ENCODE measurements around the gene HINT3.

DNA sequence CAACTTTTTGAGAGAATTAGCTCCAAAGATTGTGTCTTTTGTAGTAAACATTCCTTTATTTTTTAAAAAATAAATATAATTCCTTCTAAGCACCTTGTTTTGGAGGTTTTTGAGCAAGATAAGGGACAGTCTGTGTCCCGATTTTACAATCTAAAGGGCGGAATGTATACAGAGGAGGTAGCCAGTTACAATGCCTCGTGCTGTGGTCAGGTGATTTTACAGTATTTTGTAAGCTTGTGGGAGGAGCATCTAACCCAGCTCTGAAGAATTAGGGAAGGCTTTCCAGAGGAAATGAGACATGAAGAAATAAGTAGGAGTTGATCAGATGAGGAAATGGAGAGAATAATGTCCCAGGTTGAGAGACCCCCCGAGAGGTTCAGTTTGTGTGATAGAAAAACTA lies 1.3 kb downstream of the HINT3 start:
- no peak for TF ChIP-seq JUND (IDR thresholded peaks at IDR 0.05)
- TF ChIP-seq YY1 (IDR thresholded peaks at IDR 0.05), result no peak
- TF ChIP-seq, protein P1, sequence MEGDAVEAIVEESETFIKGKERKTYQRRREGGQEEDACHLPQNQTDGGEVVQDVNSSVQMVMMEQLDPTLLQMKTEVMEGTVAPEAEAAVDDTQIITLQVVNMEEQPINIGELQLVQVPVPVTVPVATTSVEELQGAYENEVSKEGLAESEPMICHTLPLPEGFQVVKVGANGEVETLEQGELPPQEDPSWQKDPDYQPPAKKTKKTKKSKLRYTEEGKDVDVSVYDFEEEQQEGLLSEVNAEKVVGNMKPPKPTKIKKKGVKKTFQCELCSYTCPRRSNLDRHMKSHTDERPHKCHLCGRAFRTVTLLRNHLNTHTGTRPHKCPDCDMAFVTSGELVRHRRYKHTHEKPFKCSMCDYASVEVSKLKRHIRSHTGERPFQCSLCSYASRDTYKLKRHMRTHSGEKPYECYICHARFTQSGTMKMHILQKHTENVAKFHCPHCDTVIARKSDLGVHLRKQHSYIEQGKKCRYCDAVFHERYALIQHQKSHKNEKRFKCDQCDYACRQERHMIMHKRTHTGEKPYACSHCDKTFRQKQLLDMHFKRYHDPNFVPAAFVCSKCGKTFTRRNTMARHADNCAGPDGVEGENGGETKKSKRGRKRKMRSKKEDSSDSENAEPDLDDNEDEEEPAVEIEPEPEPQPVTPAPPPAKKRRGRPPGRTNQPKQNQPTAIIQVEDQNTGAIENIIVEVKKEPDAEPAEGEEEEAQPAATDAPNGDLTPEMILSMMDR (IDR thresholded peaks at IDR 0.05; ENCODE audit: low read depth, low read length, missing input control), result no peak
- no peak for TF ChIP-seq REST (IDR thresholded peaks at IDR 0.05)
- TF ChIP-seq, protein P2, sequence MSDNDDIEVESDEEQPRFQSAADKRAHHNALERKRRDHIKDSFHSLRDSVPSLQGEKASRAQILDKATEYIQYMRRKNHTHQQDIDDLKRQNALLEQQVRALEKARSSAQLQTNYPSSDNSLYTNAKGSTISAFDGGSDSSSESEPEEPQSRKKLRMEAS (IDR thresholded peaks at IDR 0.05), result no peak
- TF ChIP-seq, protein P3, sequence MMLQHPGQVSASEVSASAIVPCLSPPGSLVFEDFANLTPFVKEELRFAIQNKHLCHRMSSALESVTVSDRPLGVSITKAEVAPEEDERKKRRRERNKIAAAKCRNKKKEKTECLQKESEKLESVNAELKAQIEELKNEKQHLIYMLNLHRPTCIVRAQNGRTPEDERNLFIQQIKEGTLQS (IDR thresholded peaks at IDR 0.05), result no peak
- TF ChIP-seq, protein P4, sequence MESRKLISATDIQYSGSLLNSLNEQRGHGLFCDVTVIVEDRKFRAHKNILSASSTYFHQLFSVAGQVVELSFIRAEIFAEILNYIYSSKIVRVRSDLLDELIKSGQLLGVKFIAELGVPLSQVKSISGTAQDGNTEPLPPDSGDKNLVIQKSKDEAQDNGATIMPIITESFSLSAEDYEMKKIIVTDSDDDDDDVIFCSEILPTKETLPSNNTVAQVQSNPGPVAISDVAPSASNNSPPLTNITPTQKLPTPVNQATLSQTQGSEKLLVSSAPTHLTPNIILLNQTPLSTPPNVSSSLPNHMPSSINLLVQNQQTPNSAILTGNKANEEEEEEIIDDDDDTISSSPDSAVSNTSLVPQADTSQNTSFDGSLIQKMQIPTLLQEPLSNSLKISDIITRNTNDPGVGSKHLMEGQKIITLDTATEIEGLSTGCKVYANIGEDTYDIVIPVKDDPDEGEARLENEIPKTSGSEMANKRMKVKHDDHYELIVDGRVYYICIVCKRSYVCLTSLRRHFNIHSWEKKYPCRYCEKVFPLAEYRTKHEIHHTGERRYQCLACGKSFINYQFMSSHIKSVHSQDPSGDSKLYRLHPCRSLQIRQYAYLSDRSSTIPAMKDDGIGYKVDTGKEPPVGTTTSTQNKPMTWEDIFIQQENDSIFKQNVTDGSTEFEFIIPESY (IDR thresholded peaks at IDR 0.05), result no peak
- no peak for TF ChIP-seq TAF1 (conservative IDR thresholded peaks at IDR 0.05)
